K562 (cell line): ENCODE measurements around the gene CSK. TPM values are rescaled to one million over a fixed set of nuclear protein-coding genes. Genes with fewer than 3 reads are reported as not detected.

Experiments
- HDAC1 ChIP-seq, 2 experiments: fragments of 450-650 bp; IDR thresholded peaks; 2 replicates each; pipeline ENCODE4 v1.6.1; 2016 to 2017; ENCODE audit warnings: inconsistent platforms in 1 of 2, mild to moderate bottlenecking in 1 of 2, moderate library complexity in 1 of 2
- MAZ ChIP-seq, 2 experiments: fragments of 450-650 bp in 1 of 2; sonication (generic) in 1 of 2; formaldehyde crosslinking; IDR thresholded peaks in 1 of 2; conservative IDR thresholded peaks in 1 of 2; 2 replicates each; pipeline versions ENCODE4 v1.4.0 to v1.5.0; 2020; ENCODE audit warnings: mild to moderate bottlenecking in 1 of 2, missing genetic modification reagents in 1 of 2
- PCBP1 ChIP-seq: fragments of 200-400 bp; formaldehyde crosslinking; IDR thresholded peaks from 2 replicates; pipeline ENCODE4 v1.6.1; 2018; ENCODE audit warnings: mild to moderate bottlenecking, low read depth, low read length; ENCODE audit not compliant: poor library complexity, severe bottlenecking
- SUPT5H ChIP-seq: fragments of 450-650 bp; IDR thresholded peaks from 2 replicates; pipeline ENCODE4 v1.6.1; 2016
- ZSCAN29 ChIP-seq: fragments of 450-650 bp; IDR thresholded peaks from 2 replicates; pipeline ENCODE4 v1.6.1; 2017
- ZSCAN32 ChIP-seq: fragments of 450-650 bp; formaldehyde crosslinking; IDR thresholded peaks from 2 replicates; pipeline ENCODE4 v1.4.0; 2020; ENCODE audit warnings: mild to moderate bottlenecking, moderate library complexity
- polyA plus RNA-seq, 8 experiments: library from polyadenylated mRNA; depleted of rRNA in 4 of 8; stranded (reverse) in 5 of 8; unstranded in 3 of 8; fragments of >200 nt; fragmentation: Nextera tagmentation in 2 of 8; fragmentation: Illumina TruSeq in 1 of 8; extraction: Ambion mirVana in 2 of 8; extraction: Trizol in 1 of 8; gene quantifications; 2 replicates each; pipeline versions ENCODE4 v1.2.1 to v1.2.3, GENCODE V29; 2011 to 2014; ENCODE audit warnings: inconsistent platforms in 1 of 8, missing spikeins in 1 of 8
- total RNA-seq, 7 experiments: library from RNA; depleted of rRNA in 6 of 7; stranded (reverse); fragments of >200 nt in 6 of 7; fragmentation: Illumina TruSeq in 2 of 7; extraction: Trizol in 2 of 7; gene quantifications; 2 replicates each; pipeline versions ENCODE4 v1.2.1 to v1.2.3, GENCODE V29; 2011 to 2021; ENCODE audit warnings: low replicate concordance in 1 of 7
- TF ChIP-seq, protein P1 (sequence below), 2 experiments: fragments of 450-650 bp; formaldehyde crosslinking in 1 of 2; IDR thresholded peaks; 2 replicates each; pipeline versions ENCODE4 v1.4.0 to v1.6.1; 2014 to 2020; ENCODE audit warnings: mild to moderate bottlenecking in 2 of 2, borderline replicate concordance in 1 of 2, low read depth in 1 of 2
- TF ChIP-seq, protein P2 (sequence below), 2 experiments: fragments of 450-650 bp in 1 of 2; sonication (generic) in 1 of 2; formaldehyde crosslinking in 1 of 2; IDR thresholded peaks; 2 replicates each; pipeline versions ENCODE4 v1.7.1 to v1.9.0; 2016 to 2022; ENCODE audit warnings: inconsistent platforms in 1 of 2, mild to moderate bottlenecking in 1 of 2, missing genetic modification reagents in 1 of 2

The CSK gene
- total and polyA plus RNA-seq, 9 of the 15 experiments (the other 6 are each of a cell fraction or from before 2014, with no cell fraction given) = 1.5 to 112 (median 22.5) TPM

GRCh38 chr15:74782259-74783071, 585 bp downstream of the CSK start (continued):
- TF ChIP-seq, protein P1, sequence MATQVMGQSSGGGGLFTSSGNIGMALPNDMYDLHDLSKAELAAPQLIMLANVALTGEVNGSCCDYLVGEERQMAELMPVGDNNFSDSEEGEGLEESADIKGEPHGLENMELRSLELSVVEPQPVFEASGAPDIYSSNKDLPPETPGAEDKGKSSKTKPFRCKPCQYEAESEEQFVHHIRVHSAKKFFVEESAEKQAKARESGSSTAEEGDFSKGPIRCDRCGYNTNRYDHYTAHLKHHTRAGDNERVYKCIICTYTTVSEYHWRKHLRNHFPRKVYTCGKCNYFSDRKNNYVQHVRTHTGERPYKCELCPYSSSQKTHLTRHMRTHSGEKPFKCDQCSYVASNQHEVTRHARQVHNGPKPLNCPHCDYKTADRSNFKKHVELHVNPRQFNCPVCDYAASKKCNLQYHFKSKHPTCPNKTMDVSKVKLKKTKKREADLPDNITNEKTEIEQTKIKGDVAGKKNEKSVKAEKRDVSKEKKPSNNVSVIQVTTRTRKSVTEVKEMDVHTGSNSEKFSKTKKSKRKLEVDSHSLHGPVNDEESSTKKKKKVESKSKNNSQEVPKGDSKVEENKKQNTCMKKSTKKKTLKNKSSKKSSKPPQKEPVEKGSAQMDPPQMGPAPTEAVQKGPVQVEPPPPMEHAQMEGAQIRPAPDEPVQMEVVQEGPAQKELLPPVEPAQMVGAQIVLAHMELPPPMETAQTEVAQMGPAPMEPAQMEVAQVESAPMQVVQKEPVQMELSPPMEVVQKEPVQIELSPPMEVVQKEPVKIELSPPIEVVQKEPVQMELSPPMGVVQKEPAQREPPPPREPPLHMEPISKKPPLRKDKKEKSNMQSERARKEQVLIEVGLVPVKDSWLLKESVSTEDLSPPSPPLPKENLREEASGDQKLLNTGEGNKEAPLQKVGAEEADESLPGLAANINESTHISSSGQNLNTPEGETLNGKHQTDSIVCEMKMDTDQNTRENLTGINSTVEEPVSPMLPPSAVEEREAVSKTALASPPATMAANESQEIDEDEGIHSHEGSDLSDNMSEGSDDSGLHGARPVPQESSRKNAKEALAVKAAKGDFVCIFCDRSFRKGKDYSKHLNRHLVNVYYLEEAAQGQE (IDR thresholded peaks at IDR 0.05; ENCODE audit: borderline replicate concordance) = no peak
- TF ChIP-seq, protein P1 (CRISPR knock-in tag; IDR thresholded peaks at IDR 0.05; ENCODE audit: low read depth) = no peak
- TF ChIP-seq PCBP1 (peak; percentile 29), SUPT5H (no peak), MAZ (CRISPR knock-in tag; conservative IDR thresholded peaks at IDR 0.05 in 1 of 2, IDR thresholded peaks at IDR 0.05 in 1 of 2) (peak in 1 of 2 experiments; percentile 9; a peak in 1 of 4 replicates), HDAC1 (IDR thresholded peaks at IDR 0.05) (0 out of 4 replicates have a peak, but pooled peaks of 1 of the 2 experiments have one; percentile 10), ZSCAN29 (no peak; the same call in 1 of the 2 replicates), ZSCAN32 (CRISPR knock-in tag) (no peak)
- TF ChIP-seq, protein P2, sequence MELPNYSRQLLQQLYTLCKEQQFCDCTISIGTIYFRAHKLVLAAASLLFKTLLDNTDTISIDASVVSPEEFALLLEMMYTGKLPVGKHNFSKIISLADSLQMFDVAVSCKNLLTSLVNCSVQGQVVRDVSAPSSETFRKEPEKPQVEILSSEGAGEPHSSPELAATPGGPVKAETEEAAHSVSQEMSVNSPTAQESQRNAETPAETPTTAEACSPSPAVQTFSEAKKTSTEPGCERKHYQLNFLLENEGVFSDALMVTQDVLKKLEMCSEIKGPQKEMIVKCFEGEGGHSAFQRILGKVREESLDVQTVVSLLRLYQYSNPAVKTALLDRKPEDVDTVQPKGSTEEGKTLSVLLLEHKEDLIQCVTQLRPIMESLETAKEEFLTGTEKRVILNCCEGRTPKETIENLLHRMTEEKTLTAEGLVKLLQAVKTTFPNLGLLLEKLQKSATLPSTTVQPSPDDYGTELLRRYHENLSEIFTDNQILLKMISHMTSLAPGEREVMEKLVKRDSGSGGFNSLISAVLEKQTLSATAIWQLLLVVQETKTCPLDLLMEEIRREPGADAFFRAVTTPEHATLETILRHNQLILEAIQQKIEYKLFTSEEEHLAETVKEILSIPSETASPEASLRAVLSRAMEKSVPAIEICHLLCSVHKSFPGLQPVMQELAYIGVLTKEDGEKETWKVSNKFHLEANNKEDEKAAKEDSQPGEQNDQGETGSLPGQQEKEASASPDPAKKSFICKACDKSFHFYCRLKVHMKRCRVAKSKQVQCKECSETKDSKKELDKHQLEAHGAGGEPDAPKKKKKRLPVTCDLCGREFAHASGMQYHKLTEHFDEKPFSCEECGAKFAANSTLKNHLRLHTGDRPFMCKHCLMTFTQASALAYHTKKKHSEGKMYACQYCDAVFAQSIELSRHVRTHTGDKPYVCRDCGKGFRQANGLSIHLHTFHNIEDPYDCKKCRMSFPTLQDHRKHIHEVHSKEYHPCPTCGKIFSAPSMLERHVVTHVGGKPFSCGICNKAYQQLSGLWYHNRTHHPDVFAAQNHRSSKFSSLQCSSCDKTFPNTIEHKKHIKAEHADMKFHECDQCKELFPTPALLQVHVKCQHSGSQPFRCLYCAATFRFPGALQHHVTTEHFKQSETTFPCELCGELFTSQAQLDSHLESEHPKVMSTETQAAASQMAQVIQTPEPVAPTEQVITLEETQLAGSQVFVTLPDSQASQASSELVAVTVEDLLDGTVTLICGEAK (IDR thresholded peaks at IDR 0.05) = 0 out of 2 replicates have a peak, but pooled peaks have one; percentile 11
- TF ChIP-seq, protein P2 (CRISPR knock-in tag; IDR thresholded peaks at IDR 0.05) = no peak
